Kidney (tissue), 14 donors: ENCODE data around the gene FAU. TPM values are rescaled to one million over a fixed set of nuclear protein-coding genes. Genes with fewer than 3 reads are reported as not detected.
"Not testable (repeated sequence)": the region's sequence is repeated elsewhere in the genome, so short reads cannot be mapped to it uniquely, and the experiment has no call there.

Experiments
- DNase-seq, 5 donors: peaks; one replicate each; pipeline ENCODE4 v3.0.0-alpha.2; 2013 to 2020
- FAIRE-seq: peaks from 2 replicates; lab custom pipeline; 2012; peaks lifted over from hg19 to GRCh38; lab: Jason Lieb, UNC
- H3K27ac ChIP-seq, 2 donors: one replicate each; pipeline ENCODE4 v1.7.0; 2013; ENCODE audit warnings: low read depth in 2 of 2, low read length in 2 of 2, inconsistent platforms in 1 of 2
- H3K27me3 ChIP-seq: one replicate; pipeline ENCODE4 v1.7.1; 2013; ENCODE audit warnings: low read length, inconsistent platforms; ENCODE audit not compliant: control insufficient read depth, insufficient read depth
- H3K36me3 ChIP-seq, 3 donors: one replicate each; pipeline versions ENCODE4 v1.7.0 to v1.7.1; 2013; ENCODE audit warnings: low read length in 3 of 3, control low read depth in 1 of 3, inconsistent platforms in 1 of 3; ENCODE audit not compliant: insufficient read depth in 3 of 3, control insufficient read depth in 2 of 3
- H3K4me1 ChIP-seq, 3 donors: one replicate each; pipeline versions ENCODE4 v1.7.0 to v1.7.1; 2013; ENCODE audit warnings: low read length in 3 of 3, inconsistent platforms in 1 of 3, low read depth in 1 of 3; ENCODE audit not compliant: control insufficient read depth in 2 of 3, insufficient read depth in 2 of 3
- H3K4me3 ChIP-seq, 3 donors: one replicate each; pipeline versions ENCODE4 v1.7.0 to v1.8.1; 2013; ENCODE audit warnings: low read length in 3 of 3, control low read depth in 1 of 3, inconsistent platforms in 1 of 3
- H3K9ac ChIP-seq, 3 donors: one replicate each; pipeline versions ENCODE4 v1.7.0 to v1.7.1; 2013; ENCODE audit warnings: low read length in 3 of 3, control low read depth in 1 of 3, inconsistent platforms in 1 of 3
- H3K9me3 ChIP-seq, 3 donors: one replicate each; pipeline versions ENCODE4 v1.7.0 to v1.7.1; 2013; ENCODE audit warnings: low read length in 3 of 3, control low read depth in 1 of 3, inconsistent platforms in 1 of 3; ENCODE audit not compliant: control insufficient read depth in 2 of 3, insufficient read depth in 1 of 3
- CTCF ChIP-seq: IDR thresholded peaks from 3 replicates; pipeline ENCODE4 v1.5.1; 2012; ENCODE audit warnings: mild to moderate bottlenecking, moderate library complexity, borderline replicate concordance; ENCODE audit not compliant: insufficient read depth; ENCODE audit errors: extremely low read depth
- intact Hi-C: fragments of 100-400 bp; cut with DNase I; formaldehyde crosslinking; loops from one replicate; pipeline ENCODE4 v1.11.1; 2022
- polyA plus RNA-seq: library from polyadenylated mRNA; stranded (reverse); fragments of 350-450 nt; fragmentation: Illumina TruSeq; extraction: RNeasy Lipid Tissue Mini Kit (QIAGEN cat#74804); gene quantifications from one replicate; pipeline ENCODE4 v1.2.3, GENCODE V29; 2014; ENCODE audit warnings: low read depth, low replicate concordance; ENCODE audit not compliant: insufficient read depth
- total RNA-seq: library from RNA; stranded (reverse); fragmentation: NEBNext Ultra II Directional; extraction: Animal tissue kit (Norgen Biotek cat#: 25700); gene quantifications from one replicate; pipeline ENCODE4 v1.2.1, GENCODE V29; 2021
- donor health status: control.
- donor health status: control.
- donor health status: control.
- donor health status: control.
- donor health status: control.
- donor health status: DM: yes; HTN: yes; CAD: no.
- donor health status: Normal renal cell carcinoma (clear cell type).

FAU gene
- total and polyA plus RNA-seq, 2 donors from 2014 or later, result 794 to 927 TPM

GRCh38 chr11:65152122-65152521 is 30.2 kb upstream of the FAU start:
- no peak for TF ChIP-seq CTCF
- FAIRE-seq (no peak), DNase-seq (no peak)
- peaks cover 0 to 6% (median 5%) of the 10 kb centered on the region in 3 donors for H3K4me1 ChIP-seq
- no peaks in the 10 kb centered on the region for H3K9me3 ChIP-seq
- H3K27ac ChIP-seq, result no peak overlapping the region
- intact Hi-C loops, result no loop called here
- H3K4me3 ChIP-seq, result no peak overlapping the region
- no peaks in the 10 kb centered on the region for H3K27me3 ChIP-seq
- H3K36me3 ChIP-seq, result no peaks in the 10 kb centered on the region
- H3K9ac ChIP-seq, result no peak overlapping the region

DNA sequence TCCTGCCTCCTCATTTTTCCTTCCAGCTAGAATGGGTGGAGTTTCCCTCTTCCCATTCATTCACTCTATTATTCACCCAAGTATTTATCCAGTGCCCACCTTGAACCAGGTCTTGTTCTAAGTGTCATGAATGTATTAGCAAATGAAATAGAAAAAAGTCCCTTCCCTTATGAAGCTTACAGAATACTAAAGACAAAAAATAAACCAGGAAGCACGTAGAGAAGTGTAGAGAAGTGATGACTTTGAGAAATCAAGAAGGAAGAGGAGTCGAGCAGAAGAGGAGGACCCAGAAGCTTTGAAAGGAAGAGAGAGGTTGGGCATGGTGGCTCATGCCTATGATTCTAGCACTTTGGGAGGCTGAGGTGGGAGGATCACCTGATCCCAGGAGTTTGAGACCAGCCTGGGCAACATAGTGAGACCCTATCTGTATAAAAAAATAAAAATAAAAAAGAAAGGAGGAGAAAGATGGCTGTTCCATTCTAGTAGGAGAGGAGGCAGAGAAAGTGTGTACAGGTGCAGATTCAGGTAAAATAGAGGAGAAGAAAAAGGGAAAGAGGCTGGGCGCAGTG is 29.5 kb upstream of the FAU start:
- intact Hi-C loops, result no loop called here
- DNase-seq (no peak), FAIRE-seq (no peak)
- H3K27ac ChIP-seq, result no peak overlapping the region
- peaks cover 0 to 6% (median 5%) of the 10 kb centered on the region in 3 donors for H3K4me1 ChIP-seq
- no peaks in the 10 kb centered on the region for H3K27me3 ChIP-seq
- H3K9me3 ChIP-seq, result no peaks in the 10 kb centered on the region
- no peak overlapping the region for H3K4me3 ChIP-seq
- H3K9ac ChIP-seq, result no peak overlapping the region
- TF ChIP-seq CTCF, result no peak
- no peaks in the 10 kb centered on the region for H3K36me3 ChIP-seq

DNA sequence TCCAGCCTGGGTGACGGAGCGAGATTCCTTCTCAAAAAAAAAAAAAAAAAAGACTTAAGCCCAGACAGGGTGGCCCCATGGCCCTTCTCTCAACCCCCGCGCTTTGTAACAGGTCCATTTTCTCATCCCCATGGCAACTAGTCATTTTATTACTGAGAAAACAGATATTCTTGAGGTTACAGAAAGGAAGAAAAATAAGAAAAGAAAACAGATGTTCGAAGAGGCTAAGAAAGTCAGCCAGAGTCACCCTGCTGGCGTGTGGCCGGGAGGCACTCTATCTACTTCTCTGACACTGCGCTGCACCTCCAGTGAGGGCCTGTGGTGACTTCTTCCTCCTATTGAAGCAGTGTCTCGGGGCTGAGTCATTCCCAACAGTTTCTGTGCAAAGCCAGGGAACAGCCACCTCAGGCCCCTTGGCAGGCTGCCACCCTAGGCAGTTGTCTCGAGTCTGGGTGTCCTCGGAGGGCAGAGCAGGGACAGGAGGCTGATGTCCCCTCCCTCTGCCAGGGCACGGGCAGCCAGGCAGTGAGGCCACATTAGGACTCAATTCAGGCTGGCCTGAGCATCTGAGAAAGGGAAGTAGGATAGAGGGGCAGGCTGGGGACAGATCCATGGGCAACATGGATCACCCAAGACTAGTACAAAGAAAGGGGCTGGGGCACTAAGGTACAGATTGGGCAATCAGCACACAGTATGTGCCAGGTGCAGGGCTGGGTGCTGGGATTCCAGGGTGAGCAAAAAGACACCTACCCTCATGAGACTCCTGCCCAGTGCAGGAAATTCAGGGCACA is 28.8 kb upstream of the FAU start:
- H3K4me1 ChIP-seq, result peaks cover 0 to 8% (median 6%) of the 10 kb centered on the region in 3 donors
- no peak for TF ChIP-seq CTCF
- H3K27ac ChIP-seq, result peak overlapping the region; percentile 10 to 30
- intact Hi-C loops, result no loop called here
- H3K9me3 ChIP-seq, result no peaks in the 10 kb centered on the region
- no peaks in the 10 kb centered on the region for H3K27me3 ChIP-seq
- H3K9ac ChIP-seq, result no peak overlapping the region
- DNase-seq (peak in 4 of 5 donors; percentile 41 to 97 (median 70)), FAIRE-seq (no peak)
- H3K4me3 ChIP-seq, result no peak overlapping the region
- no peaks in the 10 kb centered on the region for H3K36me3 ChIP-seq

DNA sequence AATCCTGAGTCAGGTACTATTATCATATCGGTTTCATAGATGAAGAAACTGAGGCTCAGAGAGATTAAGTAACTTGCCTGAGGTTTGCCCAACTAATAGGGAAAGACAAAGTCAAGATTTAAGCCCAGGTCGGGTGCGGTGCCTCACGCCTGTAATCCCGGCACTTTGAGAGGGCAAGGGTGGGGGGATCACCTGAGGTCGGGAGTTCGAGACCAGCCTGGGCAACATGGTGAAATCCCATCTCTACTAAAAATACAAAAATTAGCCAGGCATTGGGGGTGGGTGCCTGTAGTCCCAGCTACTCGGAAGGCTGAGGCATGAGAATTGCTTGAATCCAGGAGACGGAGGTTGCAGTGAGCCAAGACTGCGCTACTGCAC is 28.2 kb upstream of the FAU start:
- H3K9ac ChIP-seq, H3K36me3 ChIP-seq, H3K9me3 ChIP-seq, FAIRE-seq, intact Hi-C loops, H3K27ac ChIP-seq, DNase-seq, H3K4me3 ChIP-seq, H3K27me3 ChIP-seq: not testable (repeated sequence)
- H3K4me1 ChIP-seq, result peaks cover 0 to 10% (median 8%) of the 10 kb centered on the region in 3 donors
